H1 (cell line): ENCODE results near the gene CEBPE. TPM values are rescaled to one million over a fixed set of nuclear protein-coding genes. Genes with fewer than 3 reads are reported as not detected.

ENCODE experiments used
- CTCF ChIA-PET: fragments of 300-600 bp; sonication (Branson Sonifier 250); formaldehyde crosslinking; loops from one replicate; lab custom pipeline; 2021; ENCODE audit not compliant: partially characterized antibody; lab: Charles Lee
- POLR2A ChIA-PET: fragments of 300-600 bp; sonication (Branson Sonifier 250); formaldehyde crosslinking; loops from one replicate; lab custom pipeline; 2021; ENCODE audit warnings: inconsistent platforms; ENCODE audit not compliant: partially characterized antibody; lab: Charles Lee
- DNase-seq, 2 experiments: peaks; one replicate each; pipeline versions ENCODE4 v3.0.0 to v3.0.0-alpha.2; 2010 to 2022; ENCODE audit warnings: low spot score in 2 of 2, low read depth in 1 of 2, mixed read lengths in 1 of 2
- FAIRE-seq: peaks from 2 replicates; lab custom pipeline; 2011; peaks lifted over from hg19 to GRCh38; lab: Jason Lieb, UNC
- H2AFZ ChIP-seq: 2 replicates; pipeline ENCODE4 v1.8.1; 2012; ENCODE audit warnings: low read length, inconsistent platforms
- H2AK5ac ChIP-seq: 2 replicates; pipeline ENCODE4 v1.6.1; 2013; ENCODE audit warnings: low read depth, low read length
- H2BK120ac ChIP-seq: replicated peaks from 2 replicates; pipeline ENCODE3; 2013; ENCODE audit warnings: low read depth, low read length, inconsistent platforms
- H2BK12ac ChIP-seq: 2 replicates; pipeline ENCODE4 v1.6.1; 2013; ENCODE audit warnings: low read depth, low read length
- H2BK15ac ChIP-seq: 2 replicates; pipeline ENCODE4 v1.6.1; 2013; ENCODE audit warnings: low read length
- H2BK20ac ChIP-seq: 2 replicates; pipeline ENCODE4 v1.6.1; 2013; ENCODE audit warnings: low read length
- H2BK5ac ChIP-seq: 2 replicates; pipeline ENCODE4 v1.6.1; 2013; ENCODE audit warnings: low read depth, low read length
- H3K14ac ChIP-seq: 2 replicates; pipeline ENCODE4 v1.6.1; 2013; ENCODE audit warnings: inconsistent platforms; ENCODE audit not compliant: insufficient read length
- H3K18ac ChIP-seq: 2 replicates; pipeline ENCODE4 v1.6.1; 2013; ENCODE audit warnings: low read length; ENCODE audit errors: extremely low read depth
- H3K23ac ChIP-seq: 2 replicates; pipeline ENCODE4 v1.6.1; 2013; ENCODE audit warnings: inconsistent platforms; ENCODE audit not compliant: insufficient read length
- H3K23me2 ChIP-seq: 2 replicates; pipeline ENCODE4 v1.6.1; 2013; ENCODE audit warnings: low read depth, low read length
- H3K27ac ChIP-seq: 2 replicates; pipeline ENCODE4 v1.6.1; 2011; ENCODE audit warnings: low read depth, low read length, inconsistent platforms
- H3K27me3 ChIP-seq, 4 experiments: replicated peaks in 1 of 4; 1 replicate in 1 of 4; 2 replicates in 3 of 4; pipeline versions ENCODE4 v1.6.1 to v1.8.1; 2011 to 2013; ENCODE audit warnings: low read length in 3 of 4, mild to moderate bottlenecking in 3 of 4, inconsistent platforms in 2 of 4, mixed read lengths in 2 of 4, moderate library complexity in 1 of 4; ENCODE audit not compliant: control insufficient read depth in 3 of 4, insufficient read depth in 3 of 4; ENCODE audit errors: extremely low read depth in 1 of 4
- H3K36me3 ChIP-seq, 4 experiments: 2 replicates each; pipeline versions ENCODE4 v1.6.1 to v1.8.1; 2011 to 2013; ENCODE audit warnings: mild to moderate bottlenecking in 4 of 4, low read length in 3 of 4, moderate library complexity in 2 of 4, control low read depth in 1 of 4, inconsistent platforms in 1 of 4; ENCODE audit not compliant: insufficient read depth in 4 of 4, control insufficient read depth in 2 of 4
- H3K4ac ChIP-seq: replicated peaks from 2 replicates; pipeline ENCODE3; 2013; ENCODE audit warnings: low read length, low read depth, mixed read lengths, inconsistent platforms; ENCODE audit not compliant: insufficient read length
- H3K4me1 ChIP-seq, 4 experiments: replicated peaks in 1 of 4; 1 replicate in 1 of 4; 2 replicates in 3 of 4; pipeline versions ENCODE4 v1.6.1 to v1.8.1; 2011 to 2013; ENCODE audit warnings: low read length in 3 of 4, inconsistent platforms in 2 of 4, mixed read lengths in 1 of 4; ENCODE audit not compliant: insufficient read depth in 4 of 4, control insufficient read depth in 3 of 4
- H3K4me2 ChIP-seq, 2 experiments: 2 replicates each; pipeline versions ENCODE4 v1.6.1 to v1.8.1; 2011 to 2013; ENCODE audit warnings: low read depth in 2 of 2, low read length in 2 of 2, control low read depth in 1 of 2, inconsistent platforms in 1 of 2, mild to moderate bottlenecking in 1 of 2; ENCODE audit not compliant: insufficient read depth in 1 of 2
- H3K4me3 ChIP-seq, 4 experiments: fragments of 200-600, 300-600 bp in 1 of 4; sonication (generic), shearing (Covaris generic), sonication (Bioruptor Twin) in 1 of 4; 2 replicates each; pipeline versions ENCODE4 v1.5.1 to v1.8.1; 2011 to 2016; ENCODE audit warnings: low read length in 4 of 4, low read depth in 3 of 4, control low read depth in 2 of 4, inconsistent platforms in 2 of 4, mild to moderate bottlenecking in 2 of 4, mixed read lengths in 1 of 4, moderate library complexity in 1 of 4; ENCODE audit not compliant: insufficient read depth in 2 of 4; ENCODE audit errors: extremely low read depth in 1 of 4
- H3K56ac ChIP-seq: replicated peaks from 2 replicates; pipeline ENCODE3; 2013; ENCODE audit warnings: low read depth, mild to moderate bottlenecking, mixed read lengths, low read length, inconsistent platforms; ENCODE audit not compliant: insufficient read length
- H3K79me1 ChIP-seq: 2 replicates; pipeline ENCODE4 v1.6.1; 2013; ENCODE audit warnings: low read depth, low read length, control low read depth
- H3K79me2 ChIP-seq, 2 experiments: 2 replicates each; pipeline versions ENCODE4 v1.6.1 to v1.8.1; 2012 to 2013; ENCODE audit warnings: low read length in 2 of 2, mild to moderate bottlenecking in 2 of 2, inconsistent platforms in 1 of 2; ENCODE audit not compliant: insufficient read depth in 2 of 2, control insufficient read depth in 1 of 2
- H3K9ac ChIP-seq, 4 experiments: replicated peaks in 1 of 4; 1 replicate in 1 of 4; 2 replicates in 3 of 4; pipeline versions ENCODE4 v1.6.1 to v1.8.1; 2011 to 2013; ENCODE audit warnings: low read depth in 3 of 4, low read length in 3 of 4, control low read depth in 2 of 4, mild to moderate bottlenecking in 2 of 4, moderate library complexity in 2 of 4, inconsistent platforms in 1 of 4; ENCODE audit errors: extremely low read depth in 1 of 4
- H3K9me3 ChIP-seq, 2 experiments: 2 replicates each; pipeline versions ENCODE4 v1.6.1 to v1.8.1; 2012 to 2013; ENCODE audit warnings: mild to moderate bottlenecking in 2 of 2, moderate library complexity in 2 of 2, control low read depth in 1 of 2, inconsistent platforms in 1 of 2, low read depth in 1 of 2, low read length in 1 of 2, mixed read lengths in 1 of 2; ENCODE audit not compliant: insufficient read depth in 2 of 2
- H4K20me1 ChIP-seq, 2 experiments: replicated peaks in 1 of 2; 2 replicates each; pipeline versions ENCODE3 to v1.8.1; 2011 to 2013; ENCODE audit warnings: inconsistent platforms in 2 of 2, low read length in 2 of 2, mild to moderate bottlenecking in 1 of 2; ENCODE audit not compliant: insufficient read depth in 2 of 2, control insufficient read depth in 1 of 2
- H4K5ac ChIP-seq: 2 replicates; pipeline ENCODE4 v1.6.1; 2013; ENCODE audit warnings: low read length, low read depth, mixed read lengths, inconsistent platforms; ENCODE audit not compliant: insufficient read length
- H4K8ac ChIP-seq: 2 replicates; pipeline ENCODE4 v1.8.0; 2013; ENCODE audit warnings: mild to moderate bottlenecking, moderate library complexity, low read length, inconsistent platforms; ENCODE audit not compliant: insufficient read depth; ENCODE audit errors: extremely low read depth
- H4K91ac ChIP-seq: replicated peaks from 2 replicates; pipeline ENCODE3; 2013; ENCODE audit warnings: low read length, mixed read lengths, inconsistent platforms; ENCODE audit not compliant: insufficient read length
- BACH1 ChIP-seq: IDR thresholded peaks from 2 replicates; pipeline ENCODE4 v1.6.1; 2012; ENCODE audit warnings: low read length, improper control_type of control experiment
- JUN ChIP-seq: IDR thresholded peaks from 2 replicates; pipeline ENCODE4 v1.6.1; 2011; ENCODE audit warnings: low read depth, mild to moderate bottlenecking, improper control_type of control experiment, low read length
- WGBS, 2 experiments: shearing (Covaris generic) in 1 of 2; methylation state at CpG; one replicate each; pipeline versions ENCODE4 v1.1.6 to v1.1.7; 2013 to 2015; ENCODE audit warnings: low lambda C conversion rate in 2 of 2, mixed read lengths in 2 of 2, inconsistent platforms in 1 of 2, low coverage in 1 of 2, missing lambda C conversion rate in 1 of 2; ENCODE audit not compliant: insufficient replicate concordance in 2 of 2, insufficient coverage in 1 of 2, insufficient read length in 1 of 2; ENCODE audit errors: extremely low coverage in 1 of 2, missing lambda C conversion rate in 1 of 2; 5-methylcytosine and 5-hydroxymethylcytosine counted together
- polyA plus RNA-seq, 7 experiments: library from polyadenylated mRNA; depleted of rRNA in 3 of 7; stranded (reverse) in 5 of 7; unstranded in 2 of 7; fragments of >200 nt in 5 of 7; fragments of 200-250 nt in 2 of 7; gene quantifications; 1 replicate in 5 of 7; 2 replicates in 1 of 7; 4 replicates in 1 of 7; pipeline versions ENCODE4 v1.2.1 to v1.2.3, GENCODE V29; 2011 to 2013; ENCODE audit warnings: missing spikeins in 2 of 7, mixed read lengths in 2 of 7
- total RNA-seq: library from RNA; stranded (reverse); fragmentation: NEBNext Ultra II Directional; extraction: Animal tissue kit (Norgen Biotek cat#: 25700); gene quantifications from 2 replicates; pipeline ENCODE4 v1.2.1, GENCODE V29; 2021

CEBPE gene
- total and polyA plus RNA-seq, 2 of the 8 experiments (the other 6 are each of a cell fraction or from before 2014, with no cell fraction given) = 0.05 TPM; not detected in 1

- DNase-seq (no peak), FAIRE-seq (no peak)
- Histone ChIP-seq H3K27ac (no peak overlapping the region), H2AK5ac (no peak overlapping the region), H3K79me1 (no peaks in the 10 kb centered on the region), H3K4me2 (no peak overlapping the region), H4K5ac (no peak overlapping the region), H3K9me3 (no peaks in the 10 kb centered on the region), H3K23ac (no peak overlapping the region), H3K4me3 (no peak overlapping the region), H2BK120ac (no peak overlapping the region), H4K91ac (no peak overlapping the region), H2BK5ac (no peak overlapping the region), H3K14ac (no peak overlapping the region), H3K27me3 (no peaks in the 10 kb centered on the region), H4K20me1 (peaks cover 0 to 2% of the 10 kb centered on the region in 2 experiments), H3K36me3 (peaks cover 15 to 52% (median 23%) of the 10 kb centered on the region in 4 experiments), H3K79me2 (no peaks in the 10 kb centered on the region), H3K18ac (no peak overlapping the region), H3K9ac (no peak overlapping the region), H3K23me2 (no peaks in the 10 kb centered on the region), H3K4ac (no peak overlapping the region), H4K8ac (no peak overlapping the region), H3K56ac (no peak overlapping the region), H2BK20ac (no peak overlapping the region), H3K4me1 (0 out of 7 replicates have a peak, but pooled peaks cover 0 to under 1% (median 0%) of the 10 kb centered on the region in 4 experiments), H2BK15ac (no peak overlapping the region), H2AFZ (no peak overlapping the region), H2BK12ac (no peak overlapping the region)
- WGBS, 2 experiments = 81% methylated on average over 3 of the region's 3 CpGs; no CpG with 5 or more reads in 1 of the 2 experiments
- TF ChIP-seq JUN = no peak
- no peak for TF ChIP-seq BACH1
- POLR2A ChIA-PET = interaction anchor here (1.1 to 2.1 kb wide), 3 partner anchors 8 to 59 kb away, joined by 3 to 6 read pairs (median 3); no protein-coding TSS in a partner anchor
- CTCF ChIA-PET = interaction anchor here (1.0 to 3.4 kb wide), 5 partner anchors 10 to 62 kb away, joined by 3 to 27 read pairs (median 5); no protein-coding TSS in a partner anchor
Observed at GRCh38 chr14:23130871-23131270, 11.8 kb upstream of the CEBPE start.
